Endothelial cell of umbilical vein (primary cell): ENCODE measurements around the gene UROD. TPM values are rescaled to one million over a fixed set of nuclear protein-coding genes. Genes with fewer than 3 reads are reported as not detected.

Experiments used
- BruUV-seq: library from RNA; stranded (reverse); fragments of 400-500 nt; replicated peaks from 2 replicates; lab custom pipeline; 2021; lab: Mats Ljungman, UMichigan
- CTCF ChIA-PET: fragments of 300-600, 350-600 bp; sonication (Branson Sonifier 250); formaldehyde crosslinking; loops from one replicate; lab custom pipeline; 2021; ENCODE audit warnings: antibody characterized with exemption, inconsistent platforms; lab: Charles Lee
- POLR2A ChIA-PET: fragments of 300-600, 350-600 bp; sonication (Branson Sonifier 250); formaldehyde crosslinking; loops from one replicate; lab custom pipeline; 2021; ENCODE audit warnings: antibody characterized with exemption, inconsistent platforms; lab: Charles Lee
- DNase-seq: peaks from one replicate; pipeline ENCODE4 v3.0.0-alpha.2; 2011; ENCODE audit warnings: low read depth, low spot score
- FAIRE-seq: peaks from 2 replicates; lab custom pipeline; 2011; peaks lifted over from hg19 to GRCh38; lab: Jason Lieb, UNC
- H2AFZ ChIP-seq: 2 replicates; pipeline ENCODE4 v1.6.0; 2012; ENCODE audit warnings: low read depth, low read length, control low read depth, inconsistent platforms
- H3K27ac ChIP-seq: 2 replicates; pipeline ENCODE4 v1.5.1; 2011; ENCODE audit warnings: low read depth, mild to moderate bottlenecking, control low read depth, low read length, moderate library complexity; ENCODE audit not compliant: insufficient read depth
- H3K27me3 ChIP-seq, 2 experiments: 2 replicates each; pipeline versions ENCODE4 v1.6.0 to v1.6.1; 2011; ENCODE audit warnings: low read length in 2 of 2, mixed read lengths in 1 of 2; ENCODE audit not compliant: control insufficient read depth in 2 of 2, insufficient read depth in 2 of 2
- H3K36me3 ChIP-seq, 2 experiments: 2 replicates in 1 of 2; 3 replicates in 1 of 2; pipeline ENCODE4 v1.5.1; 2011; ENCODE audit warnings: low read length in 2 of 2, mild to moderate bottlenecking in 1 of 2, moderate library complexity in 1 of 2; ENCODE audit not compliant: control insufficient read depth in 2 of 2, insufficient read depth in 2 of 2; ENCODE audit errors: extremely low read depth in 1 of 2
- H3K4me1 ChIP-seq: 3 replicates; pipeline ENCODE4 v1.5.1; 2011; ENCODE audit warnings: mild to moderate bottlenecking, low read length; ENCODE audit not compliant: control insufficient read depth, insufficient read depth; ENCODE audit errors: extremely low read depth
- H3K4me2 ChIP-seq: 2 replicates; pipeline ENCODE4 v1.6.1; 2011; ENCODE audit warnings: low read length, control low read depth, mixed read lengths; ENCODE audit not compliant: insufficient read depth
- H3K4me3 ChIP-seq, 3 experiments: fragments of 200-600 bp in 1 of 3; sonication (generic), shearing (Covaris generic) in 1 of 3; replicated peaks in 1 of 3; 2 replicates each; pipeline ENCODE4 v1.5.1; 2011 to 2016; ENCODE audit warnings: control low read depth in 3 of 3, low read length in 3 of 3, mild to moderate bottlenecking in 2 of 3, inconsistent platforms in 1 of 3, low read depth in 1 of 3, moderate library complexity in 1 of 3; ENCODE audit not compliant: insufficient read depth in 1 of 3
- H3K79me2 ChIP-seq: 2 replicates; pipeline ENCODE4 v1.6.0; 2012; ENCODE audit warnings: low read length, inconsistent platforms; ENCODE audit not compliant: control insufficient read depth, insufficient read depth
- H3K9ac ChIP-seq: replicated peaks from 2 replicates; pipeline ENCODE3; 2011; ENCODE audit warnings: low read length, control low read depth; ENCODE audit not compliant: insufficient read depth; ENCODE audit errors: extremely low read depth
- H3K9me1 ChIP-seq: replicated peaks from 3 replicates; pipeline ENCODE4 v1.6.0; 2011; ENCODE audit warnings: mild to moderate bottlenecking, low read length; ENCODE audit not compliant: control insufficient read depth, insufficient read depth; ENCODE audit errors: extremely low read depth
- H3K9me3 ChIP-seq: replicated peaks from 2 replicates; pipeline ENCODE4 v1.5.1; 2012; ENCODE audit warnings: low read length, inconsistent platforms; ENCODE audit not compliant: control insufficient read depth, insufficient read depth
- H4K20me1 ChIP-seq: replicated peaks from 2 replicates; pipeline ENCODE3; 2011; ENCODE audit warnings: mild to moderate bottlenecking, low read length; ENCODE audit not compliant: control insufficient read depth, insufficient read depth; ENCODE audit errors: extremely low read depth
- CTCF ChIP-seq, 2 donors: IDR thresholded peaks; 1 replicate in 1 of 2; 2 replicates in 1 of 2; pipeline ENCODE4 v1.5.1; 2011; ENCODE audit warnings: low read length in 2 of 2, mild to moderate bottlenecking in 2 of 2, moderate library complexity in 2 of 2, control low read depth in 1 of 2, inconsistent platforms in 1 of 2, low read depth in 1 of 2; ENCODE audit not compliant: insufficient read depth in 1 of 2; ENCODE audit errors: extremely low read depth in 1 of 2
- EZH2 ChIP-seq: IDR thresholded peaks from 2 replicates; pipeline ENCODE4 v1.6.1; 2012; ENCODE audit warnings: borderline replicate concordance, low read depth, mild to moderate bottlenecking, moderate library complexity, low read length, inconsistent platforms; ENCODE audit not compliant: severe bottlenecking
- FOS ChIP-seq: IDR thresholded peaks from 2 replicates; pipeline ENCODE4 v1.6.1; 2011; ENCODE audit warnings: mild to moderate bottlenecking, low read length, moderate library complexity, borderline replicate concordance; ENCODE audit not compliant: insufficient read depth
- GATA2 ChIP-seq: IDR thresholded peaks from 2 replicates; pipeline ENCODE4 v1.7.0; 2011; ENCODE audit warnings: low read depth, mild to moderate bottlenecking, moderate library complexity, mixed read lengths, low read length; ENCODE audit not compliant: insufficient read length, insufficient read depth
- JUN ChIP-seq: IDR thresholded peaks from 2 replicates; pipeline ENCODE4 v1.6.1; 2011; ENCODE audit warnings: borderline replicate concordance, low read depth; ENCODE audit not compliant: insufficient read length, insufficient read depth
- MAX ChIP-seq: IDR thresholded peaks from 2 replicates; pipeline ENCODE4 v1.6.1; 2011; ENCODE audit not compliant: insufficient read depth, insufficient read length
- MYC ChIP-seq: IDR thresholded peaks from one replicate; pipeline ENCODE4 v1.6.1; 2011; ENCODE audit warnings: mild to moderate bottlenecking, low read depth, low read length
- POLR2A ChIP-seq: IDR thresholded peaks from 2 replicates; pipeline ENCODE4 v1.6.1; 2012; ENCODE audit warnings: low read depth, mild to moderate bottlenecking, control low read depth, low read length
- POLR2AphosphoS5 ChIP-seq: IDR thresholded peaks from 2 replicates; pipeline ENCODE4 v1.6.1; 2012; ENCODE audit warnings: low read depth, mild to moderate bottlenecking, control low read depth, low read length, moderate library complexity; ENCODE audit not compliant: insufficient read depth
- dilution Hi-C: fragments of 300-500 bp; cut with MboI; formaldehyde crosslinking; loops from one replicate; pipeline ENCODE4 v1.15.0; 2019; ENCODE audit warnings: low sequenced_read_pairs; ENCODE audit not compliant: extremely low pct_ligation_motif_present
- intact Hi-C: fragments of 100-400 bp; cut with micrococcal nuclease; formaldehyde crosslinking; loops from one replicate; pipeline ENCODE4 v1.10.0; 2022
- polyA plus RNA-seq, 4 experiments: library from polyadenylated mRNA; depleted of rRNA in 3 of 4; stranded (reverse) in 3 of 4; unstranded in 1 of 4; fragments of >200 nt; gene quantifications; 2 replicates each; pipeline versions ENCODE4 v1.2.1 to v1.2.3, GENCODE V29; 2011 to 2012; ENCODE audit warnings: missing spikeins in 1 of 4
- total RNA-seq: library from RNA; stranded (reverse); gene quantifications from 2 replicates; pipeline ENCODE4 v1.2.3, GENCODE V29; 2021

The UROD gene
- total and polyA plus RNA-seq, 2 donors (not counting 3 experiments of a cell fraction or from before 2014, with no cell fraction given), result 192 to 636 TPM

DNA sequence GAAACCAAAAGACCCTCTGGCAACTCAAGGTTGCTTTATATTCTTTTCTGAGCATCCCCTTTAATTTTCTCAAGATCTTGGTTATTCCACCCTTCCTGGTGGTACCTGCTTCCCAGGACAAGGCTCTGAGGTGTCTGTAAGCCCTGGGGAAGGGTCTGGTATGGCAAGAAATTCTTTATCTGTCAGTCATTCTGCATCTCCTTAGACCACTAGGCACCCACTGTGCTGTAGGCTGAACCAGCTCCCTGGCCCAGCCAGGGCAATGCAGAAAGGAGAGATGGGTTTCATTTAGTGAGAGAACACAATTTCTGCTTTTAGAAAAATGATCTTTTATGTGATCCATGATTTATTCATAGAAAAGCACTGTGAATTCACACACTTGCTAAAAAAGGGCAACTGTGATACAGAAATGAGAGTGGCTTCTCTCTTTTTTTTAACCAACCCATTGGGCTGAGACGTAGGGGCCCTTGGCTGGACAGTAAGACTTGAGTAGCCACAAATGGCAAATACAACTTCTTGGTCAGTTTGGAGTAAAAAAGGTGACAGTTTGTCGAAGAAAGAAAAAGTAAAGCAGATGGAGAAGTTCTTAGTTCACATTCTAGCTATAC lies 4.1 kb downstream of the UROD start:
- H3K9ac ChIP-seq, result no peak overlapping the region
- ChIA-PET POLR2A (interaction anchor here (0.6 kb wide), 1 partner anchor 805 kb away, joined by 3 read pairs; no protein-coding TSS in a partner anchor), CTCF (interaction anchor here (0.9 to 12.8 kb wide), 5 partner anchors 25 to 553 kb away, joined by 3 to 556 read pairs (median 6); no protein-coding TSS in a partner anchor)
- BruUV-seq, result no TSS peak
- no peak for TF ChIP-seq EZH2
- TF ChIP-seq JUN, result no peak
- no peak for TF ChIP-seq POLR2A
- no peak for TF ChIP-seq CTCF (IDR thresholded peaks at IDR 0.05; ENCODE audit: extremely low read depth in 1 of 2, insufficient read depth in 1 of 2, low read depth in 1 of 2, low read length in 2 of 2)
- no peak for TF ChIP-seq POLR2AphosphoS5
- TF ChIP-seq FOS, result no peak
- TF ChIP-seq MAX, result no peak
- no peak for TF ChIP-seq MYC
- TF ChIP-seq GATA2, result no peak
- H3K79me2 ChIP-seq, result peaks cover 7% of the 10 kb centered on the region
- no peaks in the 10 kb centered on the region for H4K20me1 ChIP-seq
- H3K27ac ChIP-seq, result no peak overlapping the region
- H3K36me3 ChIP-seq, result peaks cover 3% of the 10 kb centered on the region in 2 experiments
- H3K4me1 ChIP-seq, result peaks cover 20% of the 10 kb centered on the region
- DNase-seq, result no peak
- H3K4me3 ChIP-seq, result no peak overlapping the region
- no peak overlapping the region for H3K4me2 ChIP-seq
- intact Hi-C loops (loop anchor here (10.0 kb wide), 1 partner anchor 189 kb away; the partner anchor contains the start of gene ZSWIM5), dilution Hi-C loops (no loop called here)
- no peak overlapping the region for H2AFZ ChIP-seq
- H3K27me3 ChIP-seq, result no peaks in the 10 kb centered on the region
- H3K9me3 ChIP-seq, result no peaks in the 10 kb centered on the region
- no peaks in the 10 kb centered on the region for H3K9me1 ChIP-seq
- FAIRE-seq, result no peak
